Left forelimb (tissue), 1 donor: ENCODE measurements around the gene MICAL1.

Source experiments
- DNase-seq: peaks from one replicate; pipeline ENCODE4 v3.0.0-alpha.2; 2018; ENCODE audit warnings: low spot score

The MICAL1 gene

DNA sequence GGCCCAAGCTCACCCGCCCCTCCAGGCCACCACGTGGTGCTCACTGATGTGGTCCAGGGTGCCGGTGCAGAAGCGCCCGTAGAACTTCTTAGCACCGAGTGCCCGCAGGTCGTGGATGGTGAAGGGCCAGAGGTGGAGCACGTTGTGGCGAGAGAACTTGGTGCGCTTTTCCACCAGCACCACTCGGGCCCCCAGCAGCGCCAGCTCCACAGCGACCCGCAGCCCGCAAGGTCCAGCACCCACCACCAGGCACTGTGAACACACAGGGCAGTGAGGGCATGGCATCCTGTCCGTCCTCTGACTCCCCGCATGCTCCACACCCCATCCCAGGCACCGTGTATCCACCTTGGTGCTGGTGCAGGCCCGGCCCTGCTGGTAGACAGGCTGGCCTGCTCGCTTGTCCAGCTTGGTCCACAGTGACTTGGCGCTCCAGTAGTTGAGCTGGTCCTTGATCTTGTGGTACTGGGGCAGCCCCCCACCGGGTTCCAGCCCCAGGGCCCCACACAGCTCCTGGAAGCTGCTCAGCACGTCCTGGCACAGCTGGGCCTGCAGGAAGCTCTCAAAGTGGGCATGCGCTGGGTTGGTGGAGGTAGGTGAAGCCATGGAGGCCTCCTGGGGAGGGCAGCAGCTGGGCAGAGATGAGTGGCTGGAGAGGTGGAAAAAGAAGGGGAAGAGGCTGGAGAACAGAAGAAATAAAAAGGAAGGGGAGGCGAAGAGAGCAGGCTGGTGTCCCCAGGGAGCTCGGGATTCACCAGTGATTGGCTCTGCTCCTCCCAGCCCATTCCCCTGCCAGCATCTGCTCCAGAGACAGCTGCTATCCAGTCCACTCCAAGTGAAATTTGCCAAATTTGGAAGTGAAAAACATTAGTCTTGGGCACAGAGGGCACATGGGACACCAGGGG lies 1.7 kb downstream of the MICAL1 start:
- DNase-seq = no peak

DNA sequence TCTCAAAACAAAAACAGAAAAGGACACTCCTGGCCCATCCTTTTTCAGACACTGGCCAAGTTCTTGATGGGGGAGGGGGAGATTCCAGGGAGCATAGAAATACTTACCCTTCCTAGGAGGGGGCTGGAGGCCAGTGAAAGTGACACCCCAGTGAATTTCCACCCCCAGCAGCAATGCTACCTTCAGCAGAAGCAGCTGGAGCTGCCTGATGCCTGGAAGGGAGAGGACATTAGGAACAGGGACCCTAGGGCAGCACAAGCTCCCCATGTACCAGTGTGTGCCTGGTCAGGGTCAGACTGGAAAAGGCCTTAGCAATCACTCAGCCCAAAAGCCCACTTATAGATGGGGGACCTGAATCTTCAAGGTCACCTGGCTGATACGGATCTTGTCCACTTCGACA lies 2.4 kb downstream of the MICAL1 start:
- no peak for DNase-seq

DNA sequence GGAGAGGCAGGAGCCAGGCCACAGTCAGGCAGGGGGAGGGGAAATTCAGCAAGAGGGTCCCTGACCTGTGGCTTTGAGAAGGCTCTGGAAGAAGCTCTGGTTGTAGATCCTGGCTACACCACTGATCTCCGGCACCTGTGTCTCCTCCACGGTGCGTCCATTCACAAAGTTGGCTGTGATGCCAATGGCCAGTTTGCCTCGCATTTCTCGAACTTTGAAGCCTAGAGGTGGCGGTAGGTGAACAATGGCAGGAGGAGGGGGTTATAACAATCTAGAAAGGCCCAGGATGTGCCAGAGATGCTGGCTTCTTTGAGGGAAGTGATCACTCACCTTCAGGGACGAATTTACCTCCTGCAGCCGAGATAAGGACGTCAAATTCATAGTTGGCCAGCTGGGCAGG lies 3.4 kb downstream of the MICAL1 start:
- DNase-seq = no peak

DNA sequence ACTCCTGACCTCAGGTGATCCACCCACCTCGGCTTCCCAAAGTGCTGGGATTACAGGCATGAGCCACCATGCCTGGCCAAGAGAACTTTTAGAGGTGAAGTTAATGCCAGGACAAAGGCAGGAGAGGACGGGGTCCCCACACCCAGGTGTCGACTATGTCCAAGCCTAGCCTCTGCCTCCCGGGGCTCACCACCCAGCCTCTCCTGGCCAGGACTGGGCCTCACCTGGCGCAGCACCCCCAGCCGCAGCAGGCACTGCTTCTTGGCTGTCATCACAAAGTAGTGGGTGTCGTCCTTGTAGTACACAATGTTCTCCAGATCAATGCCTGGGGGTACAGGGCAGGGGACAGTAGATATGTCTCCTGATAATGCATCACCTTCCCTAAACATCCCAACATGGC lies 4.2 kb downstream of the MICAL1 start:
- no peak for DNase-seq

DNA sequence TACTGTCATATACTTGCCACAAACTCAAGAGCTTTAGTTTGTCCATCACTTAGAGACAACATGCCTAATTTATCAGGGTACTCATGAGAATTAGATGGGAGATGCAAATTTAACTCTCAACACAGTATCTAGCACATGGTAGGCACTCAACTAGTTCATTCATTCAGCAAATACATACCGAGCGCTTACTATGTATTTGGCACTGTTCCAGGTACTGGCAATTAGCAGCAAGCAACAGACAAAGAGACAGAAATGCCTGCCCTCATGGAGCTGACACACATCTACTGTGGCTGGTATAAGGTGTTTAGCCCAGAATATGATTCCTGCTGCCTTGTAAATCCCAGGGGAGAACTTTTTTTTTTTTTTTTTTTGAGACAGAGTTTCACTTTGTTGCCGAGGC lies 4.8 kb downstream of the MICAL1 start:
- no peak for DNase-seq

GRCh38 chr6:109449795-109450673 lies 5.5 kb downstream of the MICAL1 start:
- no peak for DNase-seq

- no peak for DNase-seq
Observed at GRCh38 chr6:109449064-109449794, 6.3 kb downstream of the MICAL1 start.

- no peak for DNase-seq
Observed at GRCh38 chr6:109448615-109449014, 7.0 kb downstream of the MICAL1 start.

DNA sequence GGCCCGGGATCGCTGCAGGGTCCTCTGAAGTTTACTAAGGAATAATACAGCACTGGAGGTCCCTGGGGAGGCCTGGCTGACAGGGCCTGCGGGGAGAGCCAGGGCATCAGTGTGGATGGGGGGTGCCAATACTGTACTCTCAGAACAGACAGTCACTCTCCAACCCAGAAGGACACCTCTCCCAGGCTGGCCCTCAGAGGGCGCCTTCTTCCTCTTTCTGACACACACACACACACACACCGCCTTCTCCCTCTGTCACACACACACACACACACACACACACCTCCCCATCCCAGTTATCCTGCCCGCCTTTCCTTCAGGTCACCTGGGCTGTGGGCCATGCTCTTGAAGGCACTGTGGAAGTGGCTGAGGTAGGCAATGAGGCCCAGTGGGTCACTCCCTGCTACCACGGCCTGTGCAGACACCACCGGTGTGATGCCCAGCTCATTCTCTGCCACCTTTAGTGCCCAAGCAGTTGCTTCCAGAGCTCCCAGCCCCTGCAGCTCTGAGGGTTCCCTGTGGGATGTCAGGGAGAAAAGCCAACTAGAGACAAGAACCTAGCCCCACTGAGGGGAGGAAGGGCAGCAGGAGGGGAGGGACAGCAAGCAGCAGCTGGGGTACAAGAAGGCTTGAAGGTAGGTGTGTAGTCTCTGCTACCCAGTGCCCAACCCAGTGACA lies 7.6 kb downstream of the MICAL1 start:
- DNase-seq = no peak

DNA sequence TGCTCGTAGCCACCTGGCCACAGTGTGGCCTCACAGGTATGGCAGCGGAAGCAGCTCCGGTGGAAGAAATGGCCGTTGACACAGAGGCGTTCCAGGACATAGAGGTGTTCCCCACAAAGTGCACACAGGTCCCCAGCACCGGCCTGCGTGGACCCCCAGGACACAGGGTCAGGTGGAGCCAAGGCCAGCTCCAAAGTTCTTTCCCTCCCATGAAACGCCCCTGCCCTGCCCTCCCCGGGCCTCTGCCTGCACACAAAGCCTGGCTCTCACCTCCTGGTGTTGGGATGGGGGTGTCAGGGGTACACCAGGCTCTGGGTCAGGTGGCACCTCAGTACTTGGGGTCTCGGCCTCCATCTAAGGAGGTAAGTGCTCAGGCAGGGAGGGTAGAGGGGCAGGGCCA lies 8.5 kb downstream of the MICAL1 start:
- DNase-seq = no peak

GRCh38 chr6:109446541-109446940 lies 9.0 kb downstream of the MICAL1 start:
- DNase-seq = no peak

GRCh38 chr6:109446072-109446471 lies 9.5 kb downstream of the MICAL1 start:
- no peak for DNase-seq

- no peak for DNase-seq
Observed at GRCh38 chr6:109445382-109445781, 10.2 kb downstream of the MICAL1 start.

GRCh38 chr6:109443425-109443950 lies 12.1 kb downstream of the MICAL1 start:
- no peak for DNase-seq

DNA sequence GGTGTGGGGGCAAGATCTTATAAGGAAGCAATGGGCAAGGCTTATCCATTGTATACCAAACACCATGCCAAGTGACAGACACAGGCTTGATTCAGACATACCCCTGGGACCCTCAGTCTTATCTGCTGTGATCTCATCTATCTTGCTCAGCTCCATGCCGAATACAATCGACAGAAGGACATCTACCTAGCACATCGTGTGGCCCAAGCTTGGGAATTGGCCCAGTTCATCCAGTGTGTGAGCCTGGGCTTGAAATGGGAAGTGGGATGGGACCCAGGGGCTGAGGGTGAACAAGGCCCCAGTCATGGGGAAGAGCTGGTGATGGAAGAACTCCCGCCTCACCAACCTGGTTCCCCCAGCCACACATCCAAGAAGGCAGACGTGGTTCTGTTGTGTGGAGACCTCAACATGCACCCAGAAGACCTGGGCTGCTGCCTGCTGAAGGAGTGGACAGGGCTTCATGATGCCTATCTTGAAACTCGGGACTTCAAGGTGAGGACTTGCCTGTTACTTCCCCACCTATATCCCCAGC lies 13.1 kb downstream of the MICAL1 start:
- no peak for DNase-seq

DNA sequence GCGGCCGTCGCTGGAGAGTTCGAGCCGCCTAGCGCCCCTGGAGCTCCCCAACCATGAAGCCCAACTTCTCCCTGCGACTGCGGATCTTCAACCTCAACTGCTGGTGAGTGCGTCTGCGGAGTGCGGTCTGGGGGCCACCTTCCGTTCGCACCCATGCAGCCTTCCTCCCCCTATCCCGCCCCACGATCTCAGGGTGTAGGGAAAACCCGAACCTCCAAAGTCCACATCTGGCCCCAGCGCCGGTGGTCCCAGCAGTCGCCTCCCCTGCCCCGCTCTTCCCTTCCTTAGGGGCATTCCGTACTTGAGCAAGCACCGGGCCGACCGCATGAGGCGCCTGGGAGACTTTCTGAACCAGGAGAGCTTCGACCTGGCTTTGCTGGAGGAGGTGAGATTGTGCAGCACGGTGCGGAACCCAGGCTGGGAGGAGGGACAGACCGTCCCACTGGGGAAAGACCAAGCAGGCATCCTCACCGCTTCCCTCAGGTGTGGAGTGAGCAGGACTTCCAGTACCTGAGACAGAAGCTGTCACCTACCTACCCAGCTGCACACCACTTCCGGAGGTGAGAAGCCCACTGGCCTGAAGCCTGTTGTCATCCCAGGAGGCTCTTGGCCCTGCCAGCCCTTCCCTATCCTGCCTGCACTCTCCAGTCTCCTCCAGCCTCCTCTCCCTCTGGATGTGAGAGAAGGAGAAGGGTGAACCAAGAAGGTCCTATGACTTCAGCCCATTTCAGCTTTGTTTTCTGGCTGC lies 14.3 kb downstream of the MICAL1 start:
- no peak for DNase-seq

DNA sequence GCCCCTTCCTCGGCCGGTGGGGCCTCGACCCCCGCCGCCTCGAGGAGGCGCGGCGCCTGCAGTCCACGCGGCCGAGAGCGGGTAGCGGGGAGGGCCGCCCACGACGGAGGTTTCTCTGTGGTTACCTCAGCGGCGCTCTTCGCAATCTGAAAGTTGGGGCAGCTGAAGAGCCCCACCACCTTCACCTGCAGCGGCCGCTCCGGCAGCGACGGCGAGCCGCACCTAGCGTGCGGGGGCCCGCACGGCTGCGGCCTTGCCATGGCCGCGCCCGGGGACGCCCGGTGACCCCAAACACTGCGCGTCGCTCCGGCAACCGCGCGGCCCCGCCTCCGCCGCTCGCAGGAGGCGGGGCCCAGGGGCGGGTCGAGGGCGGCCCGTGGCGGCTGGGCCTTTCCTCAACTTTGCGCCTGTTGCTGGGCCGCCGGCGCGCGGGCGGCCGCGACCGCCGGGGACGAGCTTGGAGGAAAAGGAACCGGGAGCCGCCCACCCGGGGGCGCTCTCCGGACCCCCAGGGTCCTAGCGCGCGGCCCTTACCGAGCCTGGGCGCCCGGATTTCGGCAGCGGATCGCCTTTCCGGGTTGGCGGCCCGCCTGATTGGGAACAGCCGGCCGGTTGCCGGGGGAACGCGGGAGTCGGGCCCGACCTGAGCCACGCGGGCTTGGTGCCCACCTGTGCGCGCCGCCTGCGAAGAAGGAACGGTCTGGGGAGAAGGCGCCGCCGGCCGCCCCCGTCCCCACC lies 15.1 kb downstream of the MICAL1 start, which contains the start of the genes PPIL6 and SMPD2:
Gene PPIL6 (minus strand): TSS at position 298 of the 738 bp plus-strand sequence. CDS start 38 bp downstream, at position 260.
Gene SMPD2 (plus strand): TSS at position 394 of the 738 bp plus-strand sequence. CDS start 398 bp downstream, outside the sequence.
- peak; percentile 96 for DNase-seq

- no peak for DNase-seq
Observed at GRCh38 chr6:109436041-109436440, 19.5 kb downstream of the MICAL1 start.

- DNase-seq = no peak
Observed at GRCh38 chr6:109434456-109434855, 21.1 kb downstream of the MICAL1 start.
